Small intestine (tissue), 7 donors: ENCODE measurements around the gene TCF23. TPM values are rescaled to one million over a fixed set of nuclear protein-coding genes. Genes with fewer than 3 reads are reported as not detected.

ENCODE experiments used
- DNase-seq, 2 donors: peaks; one replicate each; pipeline versions ENCODE4 v3.0.0 to v3.0.0-alpha.2; 2013
- FAIRE-seq: peaks from 2 replicates; lab custom pipeline; 2012; peaks lifted over from hg19 to GRCh38; lab: Jason Lieb, UNC
- H3K27ac ChIP-seq, 3 donors: one replicate each; pipeline ENCODE4 v1.5.1; 2013; ENCODE audit warnings: low read length in 2 of 3, mild to moderate bottlenecking in 2 of 3, control low read depth in 1 of 3, inconsistent platforms in 1 of 3, low read depth in 1 of 3, moderate library complexity in 1 of 3
- H3K27me3 ChIP-seq, 3 donors: one replicate each; pipeline ENCODE4 v1.6.1; 2013; ENCODE audit warnings: low read length in 3 of 3, inconsistent platforms in 1 of 3; ENCODE audit not compliant: control insufficient read depth in 3 of 3, insufficient read depth in 3 of 3
- H3K36me3 ChIP-seq, 3 donors: one replicate each; pipeline ENCODE4 v1.6.1; 2013; ENCODE audit warnings: low read length in 3 of 3, inconsistent platforms in 1 of 3, low read depth in 1 of 3, mild to moderate bottlenecking in 1 of 3, moderate library complexity in 1 of 3; ENCODE audit not compliant: control insufficient read depth in 3 of 3, insufficient read depth in 2 of 3
- H3K4me1 ChIP-seq, 3 donors: one replicate each; pipeline ENCODE4 v1.6.1; 2013; ENCODE audit warnings: low read length in 2 of 3, inconsistent platforms in 1 of 3, low read depth in 1 of 3, mild to moderate bottlenecking in 1 of 3, moderate library complexity in 1 of 3; ENCODE audit not compliant: control insufficient read depth in 3 of 3, insufficient read depth in 2 of 3
- H3K4me3 ChIP-seq, 3 donors: one replicate each; pipeline ENCODE4 v1.5.1; 2013; ENCODE audit warnings: low read length in 3 of 3, control low read depth in 1 of 3, inconsistent platforms in 1 of 3, low read depth in 1 of 3, mild to moderate bottlenecking in 1 of 3, moderate library complexity in 1 of 3
- H3K9me3 ChIP-seq, 2 donors: one replicate each; pipeline ENCODE4 v1.6.1; 2013; ENCODE audit warnings: low read depth in 1 of 2, low read length in 1 of 2; ENCODE audit not compliant: control insufficient read depth in 2 of 2, insufficient read depth in 1 of 2
- WGBS, 3 donors: extraction: QIAGEN DNeasy Blood & Tissue Kit; methylation state at CpG; one replicate each; pipeline ENCODE4 v1.1.7; 2013; 5-methylcytosine and 5-hydroxymethylcytosine counted together
- polyA plus RNA-seq, 4 donors: library from polyadenylated mRNA; stranded (reverse) in 3 of 4; unstranded in 1 of 4; fragments of 200-250 nt in 3 of 4; fragments of 120-200 nt in 1 of 4; gene quantifications; one replicate each; pipeline versions ENCODE4 v1.2.1 to v1.2.3, GENCODE V29; 2013
- donor health status: healthy with polysubstance abuse.
- donor health status: control.
- donor health status: control.
- donor health status: Bipolar disorder and iron deficiency.
- donor health status: healthy.

TCF23 gene
- polyA plus RNA-seq, 4 donors: 0.03 TPM; not detected in 2

- H3K9me3 ChIP-seq: no peaks in the 10 kb centered on the region
These were observed 29.7 kb downstream of the TCF23 start for GRCh38 chr2:27178469-27178868.

GRCh38 chr2:27179344-27180000 lies 30.7 kb downstream of the TCF23 start:
- Histone ChIP-seq H3K4me3 (no peak overlapping the region), H3K9me3 (no peaks in the 10 kb centered on the region), H3K4me1 (no peaks in the 10 kb centered on the region), H3K27me3 (peaks cover 0 to 9% (median 0%) of the 10 kb centered on the region in 3 donors), H3K36me3 (no peaks in the 10 kb centered on the region), H3K27ac (no peak overlapping the region)
- FAIRE-seq (no peak), DNase-seq (no peak)
- 54 to 68% (median 60%) methylated on average over 3 of the region's 3 CpGs for WGBS, 3 donors

More at GRCh38 chr2:27178469-27178868, 29.7 kb downstream of the TCF23 start:
- no peaks in the 10 kb centered on the region for H3K36me3 ChIP-seq
- no peak for FAIRE-seq
- no peak for DNase-seq
- 86 to 93% (median 90%) methylated on average over 3 of the region's 3 CpGs for WGBS, 3 donors
- no peak overlapping the region for H3K27ac ChIP-seq
- peaks cover 0 to 11% (median 0%) of the 10 kb centered on the region in 3 donors for H3K27me3 ChIP-seq
- H3K4me1 ChIP-seq: no peaks in the 10 kb centered on the region
- no peak overlapping the region for H3K4me3 ChIP-seq

GRCh38 chr2:27182346-27182745 lies 33.5 kb downstream of the TCF23 start:
- no peak for FAIRE-seq
- no peaks in the 10 kb centered on the region for H3K36me3 ChIP-seq
- WGBS, 3 donors: 60 to 65% (median 64%) methylated on average over 4 of the region's 4 CpGs
- H3K27ac ChIP-seq: peak overlapping the region in 1 of 3 donors; percentile 71
- no peaks in the 10 kb centered on the region for H3K4me1 ChIP-seq
- no peak overlapping the region for H3K4me3 ChIP-seq
- H3K9me3 ChIP-seq: no peaks in the 10 kb centered on the region
- DNase-seq: no peak
- peaks cover 0 to 3% (median 0%) of the 10 kb centered on the region in 3 donors for H3K27me3 ChIP-seq

- no peak overlapping the region for H3K4me3 ChIP-seq
- DNase-seq (no peak), FAIRE-seq (no peak)
These were observed 35.3 kb downstream of the TCF23 start for GRCh38 chr2:27184115-27184514.

GRCh38 chr2:27185331-27186026 lies 36.7 kb downstream of the TCF23 start:
- FAIRE-seq (no peak), DNase-seq (peak in 1 of 2 donors; percentile 45)
- no peaks in the 10 kb centered on the region for H3K27me3 ChIP-seq
- no peak overlapping the region for H3K4me3 ChIP-seq
- no peaks in the 10 kb centered on the region for H3K9me3 ChIP-seq
- no peaks in the 10 kb centered on the region for H3K4me1 ChIP-seq
- H3K36me3 ChIP-seq: no peaks in the 10 kb centered on the region
- peak overlapping the region in 1 of 3 donors; percentile 82 for H3K27ac ChIP-seq
- WGBS, 3 donors: 19 to 24% (median 24%) methylated on average over 6 of the region's 6 CpGs

More at GRCh38 chr2:27184115-27184514, 35.3 kb downstream of the TCF23 start:
- H3K36me3 ChIP-seq: no peaks in the 10 kb centered on the region
- H3K9me3 ChIP-seq: no peaks in the 10 kb centered on the region
- peak overlapping the region in 1 of 3 donors; percentile 52 for H3K27ac ChIP-seq
- no peaks in the 10 kb centered on the region for H3K27me3 ChIP-seq
- H3K4me1 ChIP-seq: no peaks in the 10 kb centered on the region
- 73 to 83% (median 75%) methylated on average over 4 of the region's 4 CpGs for WGBS, 3 donors

GRCh38 chr2:27186613-27187345 lies 38.0 kb downstream of the TCF23 start:
- no peak overlapping the region for H3K27ac ChIP-seq
- no peaks in the 10 kb centered on the region for H3K9me3 ChIP-seq
- no peak overlapping the region for H3K4me3 ChIP-seq
- FAIRE-seq (no peak), DNase-seq (no peak)
- no peaks in the 10 kb centered on the region for H3K36me3 ChIP-seq
- H3K4me1 ChIP-seq: no peaks in the 10 kb centered on the region
- H3K27me3 ChIP-seq: no peaks in the 10 kb centered on the region
- 69 to 79% (median 70%) methylated on average over 6 of the region's 6 CpGs for WGBS, 3 donors

- Histone ChIP-seq H3K9me3 (no peaks in the 10 kb centered on the region), H3K4me3 (no peak overlapping the region), H3K27me3 (no peaks in the 10 kb centered on the region), H3K4me1 (peaks cover 0 to 6% (median 0%) of the 10 kb centered on the region in 3 donors), H3K27ac (no peak overlapping the region), H3K36me3 (no peaks in the 10 kb centered on the region)
- FAIRE-seq: no peak
- WGBS, 3 donors: 89 to 92% (median 90%) methylated on average over 8 of the region's 8 CpGs
- DNase-seq: no peak
These were observed 41.2 kb downstream of the TCF23 start for GRCh38 chr2:27189989-27190388.

GRCh38 chr2:27191070-27191829 lies 42.4 kb downstream of the TCF23 start:
- Histone ChIP-seq H3K27me3 (no peaks in the 10 kb centered on the region), H3K27ac (no peak overlapping the region), H3K4me1 (peaks cover 0 to 6% (median 0%) of the 10 kb centered on the region in 3 donors), H3K9me3 (no peaks in the 10 kb centered on the region), H3K36me3 (no peaks in the 10 kb centered on the region), H3K4me3 (no peak overlapping the region)
- WGBS, 3 donors: 42 to 50% (median 46%) methylated on average over 8 of the region's 8 CpGs
- DNase-seq (peak; percentile 62 to 66), FAIRE-seq (no peak)
